ES-I3 (cell line): ENCODE data around the gene TXNDC8.
A peak's percentile ranks its signal among the peaks of the same experiment; 100 is the strongest.

ENCODE experiments used
- H3K36me3 ChIP-seq: 2 replicates; pipeline ENCODE4 v1.6.1; 2013; ENCODE audit warnings: mild to moderate bottlenecking, low read length, control low read depth, moderate library complexity; ENCODE audit not compliant: insufficient read depth
- H3K4me1 ChIP-seq: 2 replicates; pipeline ENCODE4 v1.6.1; 2013; ENCODE audit warnings: mild to moderate bottlenecking, control low read depth, low read length; ENCODE audit not compliant: insufficient read depth
- H3K9ac ChIP-seq: 2 replicates; pipeline ENCODE4 v1.6.1; 2013; ENCODE audit warnings: low read depth, mild to moderate bottlenecking, low read length, moderate library complexity
- H3K9me3 ChIP-seq: 2 replicates; pipeline ENCODE4 v1.6.1; 2013; ENCODE audit warnings: mild to moderate bottlenecking, low read length, moderate library complexity; ENCODE audit not compliant: control insufficient read depth, insufficient read depth

Gene TXNDC8

DNA sequence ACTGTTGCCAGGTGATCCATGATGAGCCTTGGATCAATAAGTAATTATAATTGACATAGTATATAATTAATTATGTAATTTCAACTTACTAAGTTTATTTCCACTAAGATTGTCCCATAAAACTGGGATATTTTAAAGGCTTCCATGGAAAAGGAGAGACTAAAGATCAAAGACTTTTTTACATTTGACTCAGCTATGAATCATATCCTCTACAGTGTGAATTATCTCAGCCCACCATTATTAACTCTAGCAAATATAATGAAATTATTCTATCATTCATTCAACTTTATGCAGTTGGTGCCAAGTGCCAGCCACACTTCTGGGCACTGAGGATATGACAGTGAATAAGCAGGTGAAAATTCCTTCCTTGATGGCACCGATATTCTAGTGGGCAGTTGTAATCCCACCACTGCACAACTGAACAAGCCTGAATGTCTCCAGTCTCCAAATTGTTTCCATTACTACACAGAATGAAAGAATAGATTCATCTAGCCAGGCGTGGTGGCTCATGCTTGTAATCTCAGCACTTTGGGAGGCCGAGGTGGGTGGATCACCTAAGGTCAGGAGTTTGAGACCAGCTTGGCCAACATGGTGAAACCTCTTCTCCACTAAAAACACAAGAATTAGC lies 59.5 kb downstream of the TXNDC8 start:
- no peaks in the 10 kb centered on the region for H3K36me3 ChIP-seq
- no peaks in the 10 kb centered on the region for H3K9me3 ChIP-seq
- H3K4me1 ChIP-seq, result no peaks in the 10 kb centered on the region
- no peak overlapping the region for H3K9ac ChIP-seq

- no peaks in the 10 kb centered on the region for H3K9me3 ChIP-seq
- no peaks in the 10 kb centered on the region for H3K36me3 ChIP-seq
- H3K4me1 ChIP-seq, result no peaks in the 10 kb centered on the region
- H3K9ac ChIP-seq, result no peak overlapping the region
Observed at GRCh38 chr9:110276781-110277180, 60.9 kb downstream of the TXNDC8 start.

DNA sequence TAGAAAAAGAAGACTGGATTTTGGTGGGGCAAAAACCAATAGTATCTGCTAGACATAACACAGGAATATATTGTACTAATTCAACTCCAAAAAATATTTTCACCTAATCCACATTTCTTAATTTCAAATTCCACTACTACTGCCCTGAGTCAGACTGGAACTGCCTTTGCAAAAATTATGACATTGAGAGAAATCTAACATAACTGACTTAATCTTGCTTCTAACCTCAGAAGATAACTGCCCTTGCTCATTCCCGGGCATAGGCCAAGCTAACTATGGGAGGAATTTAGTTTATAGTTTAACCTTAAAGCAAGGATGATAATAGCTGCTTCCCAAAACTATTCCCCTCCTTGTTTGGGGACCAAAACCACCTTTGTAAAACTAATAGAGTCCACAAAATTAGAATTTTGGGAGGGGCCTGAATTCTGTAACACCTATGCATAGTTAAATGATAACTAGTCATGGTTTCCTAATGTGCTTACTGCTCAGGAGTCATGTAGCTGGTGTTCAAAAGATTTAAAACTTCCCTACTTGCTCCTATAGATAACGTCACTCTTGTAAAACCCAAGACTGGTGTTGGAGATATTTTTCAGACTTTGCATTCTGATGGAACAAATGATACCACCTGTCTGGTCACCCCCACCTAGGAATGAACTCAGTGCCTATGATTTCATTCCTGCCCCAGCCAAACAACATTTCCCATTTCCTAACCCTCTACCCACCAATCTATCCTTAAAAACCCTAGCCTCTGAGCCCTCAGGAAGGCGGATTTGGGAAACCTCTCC lies 67.3 kb downstream of the TXNDC8 start:
- Histone ChIP-seq H3K36me3 (no peaks in the 10 kb centered on the region), H3K4me1 (no peaks in the 10 kb centered on the region), H3K9me3 (0 out of 2 replicates have a peak, but pooled peaks cover 2% of the 10 kb centered on the region), H3K9ac (no peak overlapping the region)

GRCh38 chr9:110266795-110267194 lies 70.9 kb downstream of the TXNDC8 start:
- no peaks in the 10 kb centered on the region for H3K4me1 ChIP-seq
- no peaks in the 10 kb centered on the region for H3K36me3 ChIP-seq
- H3K9ac ChIP-seq, result no peak overlapping the region
- H3K9me3 ChIP-seq, result 0 out of 2 replicates have a peak, but pooled peaks cover 2% of the 10 kb centered on the region

DNA sequence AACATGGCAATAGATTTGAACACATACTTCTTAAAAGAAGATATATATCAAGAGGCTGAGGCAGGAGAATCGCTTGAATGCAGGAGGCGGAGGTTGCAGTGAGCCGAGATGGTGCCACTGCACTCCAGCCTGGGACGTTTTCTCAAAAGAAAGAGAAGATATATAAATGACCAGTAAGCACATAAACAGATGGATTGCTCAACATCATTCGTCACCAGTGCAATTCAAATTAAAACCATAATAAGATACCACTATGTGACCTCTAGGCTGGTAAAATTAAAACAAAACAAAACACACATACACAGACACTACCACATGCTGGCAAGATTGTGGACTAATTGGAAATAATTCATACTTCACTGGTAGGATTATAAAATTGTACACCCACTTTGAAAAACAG lies 76.0 kb downstream of the TXNDC8 start:
- H3K9ac ChIP-seq, result no peak overlapping the region
- no peaks in the 10 kb centered on the region for H3K36me3 ChIP-seq
- H3K4me1 ChIP-seq, result peaks cover 5% of the 10 kb centered on the region
- 0 out of 2 replicates have a peak, but pooled peaks cover 2% of the 10 kb centered on the region for H3K9me3 ChIP-seq

- Histone ChIP-seq H3K9me3 (0 out of 2 replicates have a peak, but pooled peaks cover under 1% of the 10 kb centered on the region), H3K9ac (no peak overlapping the region)
Observed at GRCh38 chr9:110260911-110261310, 76.8 kb downstream of the TXNDC8 start.

GRCh38 chr9:110259566-110259965 lies 78.1 kb downstream of the TXNDC8 start:
- H3K4me1 ChIP-seq, result peaks cover 5% of the 10 kb centered on the region
- H3K9me3 ChIP-seq, result no peaks in the 10 kb centered on the region
- no peak overlapping the region for H3K9ac ChIP-seq
- no peaks in the 10 kb centered on the region for H3K36me3 ChIP-seq

More at GRCh38 chr9:110260911-110261310, 76.8 kb downstream of the TXNDC8 start:
- peaks cover 5% of the 10 kb centered on the region for H3K4me1 ChIP-seq
- H3K36me3 ChIP-seq, result no peaks in the 10 kb centered on the region

DNA sequence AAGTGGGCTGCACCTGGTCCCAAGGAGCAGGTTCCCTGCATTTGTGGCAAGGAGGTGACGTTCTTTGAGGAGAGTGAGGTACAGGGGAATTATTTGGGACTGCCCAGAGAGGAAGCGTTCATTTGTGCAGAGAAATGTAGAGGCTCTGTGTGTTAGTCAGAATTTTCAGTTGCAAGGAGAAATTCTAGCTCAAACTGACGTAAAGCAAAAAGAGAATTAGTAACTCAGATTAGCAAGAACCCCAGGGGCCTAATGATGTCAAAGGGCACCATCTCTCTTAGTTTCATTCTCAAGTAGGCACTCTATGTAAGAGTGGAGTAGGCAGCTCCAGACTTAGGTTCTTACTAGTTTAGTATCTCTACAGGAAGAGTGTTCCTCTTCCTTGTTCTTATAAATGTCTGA lies 79.0 kb downstream of the TXNDC8 start:
- Histone ChIP-seq H3K4me1 (peaks cover 5% of the 10 kb centered on the region), H3K9ac (no peak overlapping the region), H3K36me3 (no peaks in the 10 kb centered on the region), H3K9me3 (no peaks in the 10 kb centered on the region)

GRCh38 chr9:110257956-110258355 lies 79.7 kb downstream of the TXNDC8 start:
- Histone ChIP-seq H3K9me3 (no peaks in the 10 kb centered on the region), H3K9ac (peak overlapping the region; percentile 95), H3K4me1 (peaks cover 8% of the 10 kb centered on the region), H3K36me3 (no peaks in the 10 kb centered on the region)

GRCh38 chr9:110257097-110257841 lies 80.4 kb downstream of the TXNDC8 start:
- peak overlapping the region; percentile 95 for H3K9ac ChIP-seq
- H3K4me1 ChIP-seq, result peaks cover 8% of the 10 kb centered on the region

DNA sequence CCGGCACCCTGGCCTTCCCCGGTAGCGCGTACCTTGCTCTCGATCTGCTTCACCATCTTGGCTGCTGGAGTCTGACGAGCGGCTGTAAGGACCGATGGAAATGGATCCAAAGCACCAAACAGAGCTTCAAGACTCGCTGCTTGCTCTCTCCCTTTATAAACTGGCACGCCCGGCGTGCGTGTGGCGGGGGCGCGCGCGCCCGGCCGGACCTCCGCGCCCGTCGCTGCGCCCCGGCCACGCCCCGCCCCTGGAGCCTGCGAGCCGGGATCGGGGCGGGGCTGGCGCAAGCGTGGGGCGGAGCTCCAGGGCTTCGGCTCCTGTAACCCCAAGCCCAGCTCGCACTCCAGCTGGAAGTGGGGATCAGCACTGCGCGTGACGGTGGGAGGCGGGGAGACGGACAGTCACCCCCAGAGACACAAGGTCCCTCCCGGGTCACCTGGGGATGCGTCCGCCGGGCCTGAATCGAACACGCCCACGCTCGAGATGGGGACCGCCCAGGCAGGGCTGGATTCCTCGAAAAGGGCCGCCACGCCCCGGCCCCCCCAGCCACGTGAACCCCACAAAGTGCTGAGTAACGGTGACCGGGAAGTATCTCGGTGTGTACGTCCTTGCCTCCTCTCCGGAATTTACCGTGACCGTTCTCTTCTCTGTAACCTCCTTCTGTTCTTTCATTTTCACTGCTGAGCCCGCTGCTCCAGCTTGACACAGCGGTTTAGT lies 81.1 kb downstream of the TXNDC8 start, which contains the start of gene TXN:
TXN (minus strand) TSS at position 128 of the 717 bp plus-strand sequence; CDS start at position 56, 72 bp downstream.
- Histone ChIP-seq H3K9me3 (no peaks in the 10 kb centered on the region), H3K9ac (peak within 1 kb of the TSS; percentile 95), H3K36me3 (no peaks in the 10 kb centered on the region), H3K4me1 (peaks cover 8% of the 10 kb centered on the region)

More at GRCh38 chr9:110257097-110257841, 80.4 kb downstream of the TXNDC8 start:
- Histone ChIP-seq H3K36me3 (no peaks in the 10 kb centered on the region), H3K9me3 (no peaks in the 10 kb centered on the region)

DNA sequence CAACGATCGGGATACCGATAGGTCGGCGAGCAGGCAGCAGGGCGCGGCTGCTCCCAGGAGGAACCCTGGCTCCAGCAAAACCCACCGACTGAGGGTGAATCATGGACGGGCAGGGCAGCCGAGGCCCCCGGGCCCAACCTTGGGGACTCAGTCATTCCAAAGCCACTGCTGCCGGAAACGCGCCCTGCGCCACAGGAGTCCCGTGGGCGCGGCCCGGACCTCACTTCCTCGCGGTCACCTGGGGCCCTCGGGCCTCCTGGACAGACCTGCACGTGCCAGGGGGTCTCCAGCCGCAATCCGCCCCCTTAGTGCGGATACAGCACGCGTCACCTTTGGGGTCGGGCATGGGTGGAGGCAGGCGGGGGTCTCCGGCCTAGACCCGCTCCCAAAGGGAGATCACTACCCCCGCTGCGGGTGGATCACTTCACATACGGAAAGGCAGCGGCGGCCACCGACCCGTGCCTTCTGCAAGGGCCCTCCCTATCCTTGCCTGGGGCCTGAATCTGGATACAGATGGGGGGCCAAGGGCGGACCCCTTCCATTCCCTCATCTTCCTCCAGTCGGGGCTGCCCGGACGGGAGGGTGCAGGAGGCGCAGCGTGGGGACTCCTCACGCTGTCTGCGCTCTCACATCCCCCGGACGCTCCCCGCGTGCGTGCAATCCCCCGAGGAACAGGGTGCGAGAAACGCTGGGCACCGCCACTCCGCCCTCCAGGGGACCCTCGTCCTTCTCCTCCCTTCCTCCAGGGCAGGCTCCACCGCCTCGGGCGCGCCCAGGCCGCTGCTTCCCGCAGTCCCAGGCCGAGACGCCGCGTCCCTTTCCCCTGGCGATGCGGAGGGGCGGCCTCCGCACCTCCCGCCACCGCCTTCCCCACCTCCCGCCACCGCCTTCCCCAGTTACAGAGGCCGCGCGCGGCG lies 81.9 kb downstream of the TXNDC8 start:
- Histone ChIP-seq H3K36me3 (no peaks in the 10 kb centered on the region), H3K9ac (peak overlapping the region; percentile 95), H3K4me1 (peaks cover 8% of the 10 kb centered on the region), H3K9me3 (no peaks in the 10 kb centered on the region)

DNA sequence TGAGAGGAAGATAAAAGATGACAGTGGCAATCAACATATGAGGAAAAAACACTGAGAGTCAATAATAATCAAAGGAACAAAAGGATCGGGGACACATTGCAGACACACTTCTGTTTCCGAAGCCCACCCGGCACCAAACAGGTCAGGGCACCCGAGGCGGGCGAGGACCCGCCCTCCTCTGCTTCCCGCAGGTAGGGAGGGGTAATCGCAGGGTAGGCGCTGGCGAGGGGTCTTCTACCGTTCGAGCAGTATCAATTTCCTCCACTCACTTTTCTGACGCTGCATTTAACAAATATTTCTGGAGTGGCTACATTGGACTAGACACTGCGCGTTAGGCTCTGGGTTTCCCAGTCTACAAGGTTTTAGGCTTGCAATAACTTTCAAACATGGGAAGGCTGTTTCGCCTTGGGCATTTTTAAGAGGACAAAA lies 82.6 kb downstream of the TXNDC8 start:
- peaks cover 3% of the 10 kb centered on the region; the same call in 1 of the 2 replicates for H3K36me3 ChIP-seq
- peaks cover 8% of the 10 kb centered on the region for H3K4me1 ChIP-seq
- peak overlapping the region; percentile 95 for H3K9ac ChIP-seq
- H3K9me3 ChIP-seq, result no peaks in the 10 kb centered on the region
